ENCODE results near the gene JAZF1. TPM values are rescaled to one million over a fixed set of nuclear protein-coding genes. Genes with fewer than 3 reads are reported as not detected.
A peak's percentile ranks its signal among the peaks of the same experiment; 100 is the strongest.
"Not testable (repeated sequence)": the region's sequence is repeated elsewhere in the genome, so short reads cannot be mapped to it uniquely, and the experiment has no call there.

JAZF1 gene
- total RNA-seq, 1 donor from 2014 or later, result 3.1 TPM

DNA sequence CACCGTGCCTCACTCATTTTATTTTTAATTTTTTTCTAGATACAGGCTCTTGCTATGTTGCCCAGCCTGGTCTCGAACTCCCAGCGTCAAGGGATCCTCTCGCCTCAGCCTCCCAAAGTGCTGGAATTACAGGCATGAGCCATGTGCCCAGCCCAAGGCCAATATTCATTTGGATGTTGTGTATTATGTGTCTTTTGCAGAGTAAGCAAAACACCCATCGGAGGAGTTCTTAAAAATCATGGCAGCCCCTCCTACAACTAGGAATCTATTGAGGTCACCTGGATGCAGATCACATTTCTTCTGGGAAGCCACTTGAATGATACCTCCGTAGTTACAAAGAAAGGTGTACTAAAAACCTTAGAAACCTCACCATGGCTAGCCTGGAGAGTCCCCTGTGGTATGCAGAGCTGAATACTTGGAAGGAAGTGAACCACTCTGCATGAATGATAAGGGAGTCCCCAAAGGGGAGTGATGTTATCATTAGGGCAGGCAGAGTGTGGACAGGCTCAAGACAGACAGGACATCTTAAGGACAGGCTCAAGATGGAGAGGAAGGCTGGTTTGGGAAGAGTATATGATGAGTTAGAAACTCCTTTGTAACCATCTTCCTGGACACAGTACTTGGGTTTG, 254.9 kb downstream of the JAZF1 start:
- H3K27me3 Mint-ChIP-seq (ENCODE audit: low read depth), result peaks cover 2% of the 10 kb centered on the region
- TF ChIP-seq, protein P1, sequence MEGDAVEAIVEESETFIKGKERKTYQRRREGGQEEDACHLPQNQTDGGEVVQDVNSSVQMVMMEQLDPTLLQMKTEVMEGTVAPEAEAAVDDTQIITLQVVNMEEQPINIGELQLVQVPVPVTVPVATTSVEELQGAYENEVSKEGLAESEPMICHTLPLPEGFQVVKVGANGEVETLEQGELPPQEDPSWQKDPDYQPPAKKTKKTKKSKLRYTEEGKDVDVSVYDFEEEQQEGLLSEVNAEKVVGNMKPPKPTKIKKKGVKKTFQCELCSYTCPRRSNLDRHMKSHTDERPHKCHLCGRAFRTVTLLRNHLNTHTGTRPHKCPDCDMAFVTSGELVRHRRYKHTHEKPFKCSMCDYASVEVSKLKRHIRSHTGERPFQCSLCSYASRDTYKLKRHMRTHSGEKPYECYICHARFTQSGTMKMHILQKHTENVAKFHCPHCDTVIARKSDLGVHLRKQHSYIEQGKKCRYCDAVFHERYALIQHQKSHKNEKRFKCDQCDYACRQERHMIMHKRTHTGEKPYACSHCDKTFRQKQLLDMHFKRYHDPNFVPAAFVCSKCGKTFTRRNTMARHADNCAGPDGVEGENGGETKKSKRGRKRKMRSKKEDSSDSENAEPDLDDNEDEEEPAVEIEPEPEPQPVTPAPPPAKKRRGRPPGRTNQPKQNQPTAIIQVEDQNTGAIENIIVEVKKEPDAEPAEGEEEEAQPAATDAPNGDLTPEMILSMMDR (conservative IDR thresholded peaks at IDR 0.05), result no peak
- no peak overlapping the region for H3K4me3 Mint-ChIP-seq
- no peak for DNase-seq (ENCODE audit: low read depth, low spot score)
- H3K36me3 Mint-ChIP-seq (ENCODE audit: low read depth), result no peaks in the 10 kb centered on the region
- no peak overlapping the region for H3K27ac Mint-ChIP-seq (ENCODE audit: unreplicated experiment)
- H3K9me3 Mint-ChIP-seq, result no peaks in the 10 kb centered on the region
- peaks cover 3% of the 10 kb centered on the region for H3K4me1 Mint-ChIP-seq

DNA sequence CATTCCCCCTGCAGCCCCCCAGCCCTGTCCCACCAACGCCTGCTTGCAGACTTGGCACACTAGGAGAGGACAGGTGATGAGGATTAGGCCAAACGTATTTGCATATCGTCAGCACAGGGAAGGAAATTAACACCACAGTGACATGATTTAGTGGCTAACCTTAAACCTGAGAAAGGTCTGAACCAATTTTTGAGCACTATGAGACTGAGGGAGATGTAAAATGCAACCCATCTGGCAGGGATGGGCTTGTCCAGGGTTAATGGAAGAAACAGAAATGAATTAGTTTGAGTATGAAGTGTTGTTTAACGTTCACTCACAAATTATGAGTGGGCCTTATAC, 257.0 kb downstream of the JAZF1 start:
- H3K4me3 Mint-ChIP-seq, result no peak overlapping the region
- H3K27me3 Mint-ChIP-seq (ENCODE audit: low read depth), result peaks cover 4% of the 10 kb centered on the region
- H3K27ac Mint-ChIP-seq (ENCODE audit: unreplicated experiment), result no peak overlapping the region
- H3K9me3 Mint-ChIP-seq, result no peaks in the 10 kb centered on the region
- no peak for DNase-seq (ENCODE audit: low read depth, low spot score)
- peaks cover 3% of the 10 kb centered on the region for H3K4me1 Mint-ChIP-seq
- H3K36me3 Mint-ChIP-seq (ENCODE audit: low read depth), result no peaks in the 10 kb centered on the region
- TF ChIP-seq, protein P1 (conservative IDR thresholded peaks at IDR 0.05), result no peak

DNA sequence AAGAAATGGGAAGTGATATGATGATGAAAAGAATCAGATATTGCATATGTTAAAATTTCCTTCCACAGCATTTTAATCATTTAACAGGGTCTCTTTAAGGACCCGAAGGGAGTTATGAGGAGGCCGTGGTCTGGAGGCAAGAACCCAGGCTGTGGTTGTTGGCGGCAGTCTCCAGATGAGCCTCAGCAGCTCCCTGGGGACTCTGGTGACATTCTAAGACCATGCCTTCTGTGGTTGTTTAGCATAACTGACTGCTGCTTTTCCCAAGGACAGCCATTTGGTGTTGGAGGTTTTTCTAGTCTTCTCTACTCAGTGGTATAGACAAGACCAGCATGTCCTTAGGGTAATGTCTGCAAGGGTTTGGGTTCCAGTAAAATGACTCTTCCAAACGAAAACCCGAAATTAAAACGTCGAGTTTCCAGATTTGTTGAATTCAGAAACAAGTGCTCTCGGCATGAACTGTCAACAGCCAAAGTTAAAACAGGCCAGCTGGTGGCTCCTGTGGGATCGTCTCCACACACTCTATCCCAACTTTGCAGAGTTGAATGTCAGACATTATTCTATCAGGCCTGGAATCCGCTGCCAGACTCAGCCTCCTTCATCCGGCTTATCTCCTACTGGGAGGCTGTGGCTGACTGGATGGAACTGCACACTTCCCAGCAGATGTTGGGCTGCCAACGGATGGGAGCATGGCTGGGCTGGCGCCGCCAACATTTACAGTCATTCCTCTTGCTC, 257.5 kb downstream of the JAZF1 start:
- Mint-ChIP-seq H3K4me3 (no peak overlapping the region), H3K36me3 (ENCODE audit: low read depth) (no peaks in the 10 kb centered on the region), H3K4me1 (peaks cover 3% of the 10 kb centered on the region), H3K27me3 (ENCODE audit: low read depth) (peaks cover 2% of the 10 kb centered on the region), H3K9me3 (no peaks in the 10 kb centered on the region), H3K27ac (ENCODE audit: unreplicated experiment) (no peak overlapping the region)
- TF ChIP-seq, protein P1 (conservative IDR thresholded peaks at IDR 0.05), result no peak
- no peak for DNase-seq (ENCODE audit: low read depth, low spot score)

DNA sequence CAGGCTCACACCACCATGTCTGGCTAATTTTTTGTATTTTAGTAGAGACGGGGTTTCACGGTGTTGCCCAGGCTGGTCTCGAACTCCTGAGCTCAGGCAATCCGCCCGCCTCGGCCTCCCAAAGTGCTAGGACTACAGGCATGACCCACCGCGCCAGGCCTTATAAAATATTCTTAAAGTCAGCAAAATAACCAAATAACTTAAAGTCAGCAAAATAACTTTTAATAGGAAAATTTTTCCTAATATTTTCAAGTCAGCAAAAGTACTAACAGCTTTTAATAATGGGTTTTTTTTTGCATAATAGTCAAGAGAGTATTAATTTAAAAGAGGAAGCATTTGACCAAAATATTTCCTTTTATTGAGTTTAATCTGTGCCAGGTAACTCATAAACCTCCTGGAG, 258.2 kb downstream of the JAZF1 start:
- H3K4me1 Mint-ChIP-seq; H3K4me3 Mint-ChIP-seq; H3K27ac Mint-ChIP-seq (ENCODE audit: unreplicated experiment); H3K27me3 Mint-ChIP-seq (ENCODE audit: low read depth); DNase-seq (ENCODE audit: low read depth, low spot score); H3K36me3 Mint-ChIP-seq (ENCODE audit: low read depth); H3K9me3 Mint-ChIP-seq: not testable (repeated sequence)

DNA sequence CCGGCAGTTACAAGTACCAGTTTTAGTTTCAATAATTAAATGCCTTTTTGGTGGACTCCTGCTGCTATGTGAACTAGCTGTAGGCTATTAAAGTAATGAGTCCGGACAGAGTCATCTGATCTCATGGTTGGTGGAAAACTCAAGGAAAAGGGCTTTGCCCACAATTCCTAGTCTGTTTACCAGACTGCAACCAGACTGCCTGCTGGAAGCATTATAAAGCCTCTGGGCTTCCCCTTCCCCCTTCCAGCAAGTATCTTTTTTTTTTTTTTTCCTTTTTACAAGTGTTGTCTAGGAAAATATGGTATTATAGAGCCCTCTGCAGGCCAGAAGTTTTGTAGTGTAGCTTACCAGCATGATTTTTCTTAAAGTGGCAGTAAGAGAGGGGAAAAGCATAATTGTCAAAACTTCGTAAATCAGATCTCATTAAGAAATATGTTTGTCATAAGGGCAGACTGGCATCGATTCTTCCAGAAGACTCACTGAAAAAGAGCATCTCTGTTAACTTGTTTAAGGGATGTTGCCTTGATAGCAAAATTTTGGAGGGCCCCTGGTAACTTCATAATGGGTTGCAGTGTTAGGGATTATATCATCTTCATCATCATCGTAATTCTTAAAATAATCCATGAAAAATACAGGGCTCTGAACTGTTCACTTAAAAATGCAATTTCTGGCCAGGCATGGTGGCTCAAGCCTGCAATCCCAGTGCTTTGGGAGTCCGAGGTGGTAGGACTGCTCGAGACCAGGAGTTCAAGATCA, 259.3 kb downstream of the JAZF1 start:
- Mint-ChIP-seq H3K27me3 (ENCODE audit: low read depth) (peaks cover 2% of the 10 kb centered on the region), H3K4me1 (peaks cover 3% of the 10 kb centered on the region), H3K36me3 (ENCODE audit: low read depth) (no peaks in the 10 kb centered on the region), H3K9me3 (no peaks in the 10 kb centered on the region), H3K4me3 (no peak overlapping the region), H3K27ac (ENCODE audit: unreplicated experiment) (no peak overlapping the region)
- TF ChIP-seq, protein P1 (conservative IDR thresholded peaks at IDR 0.05), result peak; percentile 80
- peak; percentile 30 for DNase-seq (ENCODE audit: low read depth, low spot score)
